Stimulated activated naive CD8-positive, alpha-beta T cell treated with anti-CD3 and anti-CD28 coated beads, Interleukin-15, Interleukin-2, amounts not matched to agents 100 U/mL and 50 U/mL, for 24 hours (primary cell): ENCODE data around the gene RETREG1.
"Not testable (repeated sequence)": the region's sequence is repeated elsewhere in the genome, so short reads cannot be mapped to it uniquely, and the experiment has no call there.

ENCODE experiments used
- ATAC-seq: fragments of 150-1000 bp; cut with Tn5 transposase; one replicate; pipeline ENCODE4 v1.10.0; 2021
- DNase-seq: peaks from one replicate; pipeline ENCODE4 v3.0.0; 2021

The RETREG1 gene

GRCh38 chr5:16616536-16617273 is at the start of gene RETREG1:
RETREG1 (minus strand) TSS chr5:16616997; CDS start chr5:16616971, 26 bp downstream.
- ATAC-seq (peak; percentile 82), DNase-seq (peak; percentile 85)

- ATAC-seq, result peak; percentile 40
Measured at GRCh38 chr5:16666130-16666882, 49.5 kb upstream of the RETREG1 start.

GRCh38 chr5:16665601-16666000 is 48.8 kb upstream of the RETREG1 start:
- DNase-seq (no peak), ATAC-seq (no peak)

More at GRCh38 chr5:16666130-16666882, 49.5 kb upstream of the RETREG1 start:
- no peak for DNase-seq

- DNase-seq, result no peak
- ATAC-seq, result no peak
Measured at GRCh38 chr5:16664368-16664767, 47.6 kb upstream of the RETREG1 start.

GRCh38 chr5:16663840-16664239 is 47.0 kb upstream of the RETREG1 start:
- ATAC-seq (no peak), DNase-seq (no peak)

GRCh38 chr5:16661713-16662112 is 44.9 kb upstream of the RETREG1 start:
- ATAC-seq (no peak), DNase-seq (no peak)

GRCh38 chr5:16660982-16661381 is 44.2 kb upstream of the RETREG1 start:
- DNase-seq, result no peak
- ATAC-seq, result no peak

- no peak for DNase-seq
Measured at GRCh38 chr5:16659536-16659935, 42.7 kb upstream of the RETREG1 start.

GRCh38 chr5:16656561-16657191 is 39.9 kb upstream of the RETREG1 start:
- no peak for DNase-seq
- no peak for ATAC-seq

More at GRCh38 chr5:16659536-16659935, 42.7 kb upstream of the RETREG1 start:
- ATAC-seq, result no peak

GRCh38 chr5:16654647-16655334 is 38.0 kb upstream of the RETREG1 start:
- no peak for DNase-seq
- ATAC-seq, result peak; percentile 86

- ATAC-seq, DNase-seq: not testable (repeated sequence)
Measured at GRCh38 chr5:16648739-16649138, 31.9 kb upstream of the RETREG1 start.

GRCh38 chr5:16644301-16644889 is 27.6 kb upstream of the RETREG1 start:
- ATAC-seq (no peak), DNase-seq (no peak)

GRCh38 chr5:16642867-16643266 is 26.1 kb upstream of the RETREG1 start:
- DNase-seq, result no peak
- ATAC-seq, result no peak

GRCh38 chr5:16639206-16639605 is 22.4 kb upstream of the RETREG1 start:
- ATAC-seq, result no peak

GRCh38 chr5:16628376-16628775 is 11.6 kb upstream of the RETREG1 start:
- DNase-seq (no peak), ATAC-seq (no peak)

More at GRCh38 chr5:16639206-16639605, 22.4 kb upstream of the RETREG1 start:
- DNase-seq, result no peak

GRCh38 chr5:16626696-16627264 is 10.0 kb upstream of the RETREG1 start:
- ATAC-seq, result peak; percentile 84
- no peak for DNase-seq

GRCh38 chr5:16625096-16625495 is 8.3 kb upstream of the RETREG1 start:
- no peak for ATAC-seq
- DNase-seq, result no peak

- DNase-seq (no peak), ATAC-seq (no peak)
Measured at GRCh38 chr5:16619136-16619535, 2.3 kb upstream of the RETREG1 start.

GRCh38 chr5:16618138-16618897 is 1.5 kb upstream of the RETREG1 start:
- no peak for ATAC-seq
- DNase-seq, result no peak

- peak; percentile 14 for ATAC-seq
- DNase-seq, result peak; percentile 57
Measured at GRCh38 chr5:16617274-16617968, 624 bp upstream of the RETREG1 start.
